GM12878 (cell line): ENCODE measurements around the gene ELOF1. TPM values are rescaled to one million over a fixed set of nuclear protein-coding genes. Genes with fewer than 3 reads are reported as not detected.

Experiments used
- CEBPZ ChIP-seq: fragments of 150-350 bp; IDR thresholded peaks from 2 replicates; pipeline ENCODE4 v1.6.1; 2016; ENCODE audit warnings: low read depth, low read length
- E4F1 ChIP-seq: fragments of 450-650 bp; IDR thresholded peaks from 2 replicates; pipeline ENCODE4 v1.6.1; 2018; ENCODE audit warnings: borderline replicate concordance, mild to moderate bottlenecking; ENCODE audit not compliant: partially characterized antibody
- FOXK2 ChIP-seq: fragments of 450-650 bp; IDR thresholded peaks from 2 replicates; pipeline ENCODE4 v1.6.1; 2017; ENCODE audit warnings: mild to moderate bottlenecking, moderate library complexity
- GABPA ChIP-seq: IDR thresholded peaks from 2 replicates; pipeline ENCODE4 v1.6.1; 2014; ENCODE audit warnings: antibody characterized with exemption, low read depth, mild to moderate bottlenecking, inconsistent platforms
- IKZF2 ChIP-seq, 2 experiments: fragments of 450-650 bp; IDR thresholded peaks; 2 replicates each; pipeline ENCODE4 v1.6.1; 2017; ENCODE audit warnings: mild to moderate bottlenecking in 2 of 2, moderate library complexity in 2 of 2
- IRF4 ChIP-seq: IDR thresholded peaks from 2 replicates; pipeline ENCODE4 v1.6.1; 2011; ENCODE audit warnings: low read depth, low read length
- KDM1A ChIP-seq: fragments of 200-600 bp; sonication (generic); IDR thresholded peaks from 2 replicates; pipeline ENCODE4 v1.6.1; 2016; ENCODE audit warnings: borderline replicate concordance
- KLF5 ChIP-seq: fragments of 450-650 bp; IDR thresholded peaks from 2 replicates; pipeline ENCODE4 v1.6.1; 2014; ENCODE audit warnings: mild to moderate bottlenecking; ENCODE audit not compliant: partially characterized antibody
- MEF2B ChIP-seq: fragments of 450-650 bp; IDR thresholded peaks from 2 replicates; pipeline ENCODE4 v1.6.1; 2018; ENCODE audit warnings: mild to moderate bottlenecking, moderate library complexity; ENCODE audit not compliant: partially characterized antibody, poor library complexity, severe bottlenecking
- MXI1 ChIP-seq: fragments of 150-350 bp; IDR thresholded peaks from 2 replicates; pipeline ENCODE4 v1.6.1; 2011; ENCODE audit warnings: low read depth, mild to moderate bottlenecking, inconsistent platforms, low read length, improper control_type of control experiment
- MYB ChIP-seq: fragments of 150-350 bp; IDR thresholded peaks from 2 replicates; pipeline ENCODE4 v1.6.1; 2014; ENCODE audit warnings: mild to moderate bottlenecking, low read depth, low read length, borderline replicate concordance
- NR2C2 ChIP-seq: IDR thresholded peaks from 2 replicates; pipeline ENCODE4 v1.6.1; 2011; ENCODE audit warnings: borderline replicate concordance, low read depth; ENCODE audit not compliant: control insufficient read depth, insufficient read length
- PAX5 ChIP-seq: IDR thresholded peaks from 2 replicates; pipeline ENCODE4 v1.6.1; 2011; ENCODE audit warnings: low read depth, low read length, borderline replicate concordance
- PBX3 ChIP-seq: IDR thresholded peaks from 2 replicates; pipeline ENCODE4 v1.6.1; 2011; ENCODE audit warnings: mild to moderate bottlenecking, low read depth, low read length, moderate library complexity; ENCODE audit not compliant: insufficient replicate concordance
- POLR2A ChIP-seq: IDR thresholded peaks from 2 replicates; pipeline ENCODE4 v1.6.1; 2011; ENCODE audit warnings: low read depth, mild to moderate bottlenecking, low read length
- RAD51 ChIP-seq: fragments of 450-650 bp; IDR thresholded peaks from 2 replicates; pipeline ENCODE4 v1.6.1; 2016; ENCODE audit warnings: moderate library complexity, mild to moderate bottlenecking, inconsistent platforms
- RELA ChIP-seq: fragments of 450-650 bp; IDR thresholded peaks from 2 replicates; pipeline ENCODE4 v1.8.0; 2014; ENCODE audit warnings: borderline replicate concordance; ENCODE audit not compliant: partially characterized antibody
- SUZ12 ChIP-seq: fragments of 200-600 bp; sonication (generic); IDR thresholded peaks from one replicate; pipeline ENCODE4 v1.6.1; 2018; ENCODE audit warnings: antibody characterized with exemption, mild to moderate bottlenecking; ENCODE audit not compliant: unreplicated experiment
- TCF3 ChIP-seq: IDR thresholded peaks from 2 replicates; pipeline ENCODE4 v1.6.1; 2012; ENCODE audit warnings: low read depth, mild to moderate bottlenecking, low read length, borderline replicate concordance; ENCODE audit not compliant: insufficient read depth
- ZNF274 ChIP-seq: IDR thresholded peaks from one replicate; pipeline ENCODE4 v1.8.0; 2011; ENCODE audit not compliant: insufficient read length, insufficient read depth
- polyA plus RNA-seq, 11 experiments: library from polyadenylated mRNA; depleted of rRNA in 4 of 11; unstranded in 6 of 11; stranded (reverse) in 5 of 11; fragments of >200 nt; fragmentation: Nextera tagmentation in 4 of 11; fragmentation: Illumina TruSeq in 1 of 11; extraction: Ambion mirVana in 4 of 11; extraction: Trizol in 1 of 11; gene quantifications; 1 replicate in 1 of 11; 2 replicates in 10 of 11; pipeline versions ENCODE4 v1.2.1 to v1.2.3, GENCODE V29; 2011 to 2016; ENCODE audit warnings: inconsistent platforms in 2 of 11, missing spikeins in 2 of 11, low read depth in 1 of 11
- total RNA-seq, 4 experiments: library from RNA; depleted of rRNA in 3 of 4; stranded (reverse); fragments of >200 nt in 3 of 4; fragmentation: Illumina TruSeq in 1 of 4; extraction: Trizol in 1 of 4; gene quantifications; 2 replicates each; pipeline versions ENCODE4 v1.2.1 to v1.2.3, GENCODE V29; 2013 to 2021
- TF ChIP-seq, protein P1 (sequence below): fragments of 450-650 bp; formaldehyde crosslinking; IDR thresholded peaks from 2 replicates; pipeline ENCODE4 v1.5.0; 2022; ENCODE audit warnings: mild to moderate bottlenecking, missing genetic modification characterization

The ELOF1 gene
- total and polyA plus RNA-seq, 10 of the 15 experiments (the other 5 are each of a cell fraction or from before 2014, with no cell fraction given) = 11.7 to 124 (median 92.9) TPM

DNA sequence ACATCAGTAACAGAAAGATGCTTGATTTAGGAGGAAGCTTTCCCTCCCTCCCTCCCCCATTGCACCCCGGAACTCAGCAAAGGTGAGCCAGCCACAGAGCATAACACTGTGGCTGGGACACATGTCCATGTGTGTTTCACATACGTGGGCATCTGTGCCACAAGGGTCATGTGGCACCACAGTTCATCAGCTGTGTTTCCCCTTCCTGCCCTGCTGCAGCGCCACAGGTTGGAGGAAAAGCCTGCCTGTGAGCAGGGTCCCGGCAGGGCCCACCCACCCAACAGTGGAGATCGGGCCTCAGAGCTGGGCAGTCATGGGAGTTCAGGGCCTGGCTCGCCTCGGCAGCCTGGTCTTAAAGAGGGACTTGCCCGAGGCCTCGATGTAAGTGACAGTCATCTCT is 15.7 kb upstream of the ELOF1 start (continued):
- TF ChIP-seq TCF3 = no peak
- no peak for TF ChIP-seq FOXK2
- no peak for TF ChIP-seq MXI1
- TF ChIP-seq PBX3 = no peak
- peak; percentile 65; the same call in 1 of the 2 replicates for TF ChIP-seq RAD51
- TF ChIP-seq SUZ12 = no peak
- TF ChIP-seq NR2C2 = no peak
- TF ChIP-seq KLF5 = no peak
- no peak for TF ChIP-seq E4F1
- 0 out of 2 replicates have a peak, but pooled peaks have one; percentile 14 for TF ChIP-seq IRF4
- TF ChIP-seq, protein P1, sequence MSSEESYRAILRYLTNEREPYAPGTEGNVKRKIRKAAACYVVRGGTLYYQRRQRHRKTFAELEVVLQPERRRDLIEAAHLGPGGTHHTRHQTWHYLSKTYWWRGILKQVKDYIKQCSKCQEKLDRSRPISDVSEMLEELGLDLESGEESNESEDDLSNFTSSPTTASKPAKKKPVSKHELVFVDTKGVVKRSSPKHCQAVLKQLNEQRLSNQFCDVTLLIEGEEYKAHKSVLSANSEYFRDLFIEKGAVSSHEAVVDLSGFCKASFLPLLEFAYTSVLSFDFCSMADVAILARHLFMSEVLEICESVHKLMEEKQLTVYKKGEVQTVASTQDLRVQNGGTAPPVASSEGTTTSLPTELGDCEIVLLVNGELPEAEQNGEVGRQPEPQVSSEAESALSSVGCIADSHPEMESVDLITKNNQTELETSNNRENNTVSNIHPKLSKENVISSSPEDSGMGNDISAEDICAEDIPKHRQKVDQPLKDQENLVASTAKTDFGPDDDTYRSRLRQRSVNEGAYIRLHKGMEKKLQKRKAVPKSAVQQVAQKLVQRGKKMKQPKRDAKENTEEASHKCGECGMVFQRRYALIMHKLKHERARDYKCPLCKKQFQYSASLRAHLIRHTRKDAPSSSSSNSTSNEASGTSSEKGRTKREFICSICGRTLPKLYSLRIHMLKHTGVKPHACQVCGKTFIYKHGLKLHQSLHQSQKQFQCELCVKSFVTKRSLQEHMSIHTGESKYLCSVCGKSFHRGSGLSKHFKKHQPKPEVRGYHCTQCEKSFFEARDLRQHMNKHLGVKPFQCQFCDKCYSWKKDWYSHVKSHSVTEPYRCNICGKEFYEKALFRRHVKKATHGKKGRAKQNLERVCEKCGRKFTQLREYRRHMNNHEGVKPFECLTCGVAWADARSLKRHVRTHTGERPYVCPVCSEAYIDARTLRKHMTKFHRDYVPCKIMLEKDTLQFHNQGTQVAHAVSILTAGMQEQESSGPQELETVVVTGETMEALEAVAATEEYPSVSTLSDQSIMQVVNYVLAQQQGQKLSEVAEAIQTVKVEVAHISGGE (CRISPR knock-in tag) = no peak
- no peak for TF ChIP-seq CEBPZ
- TF ChIP-seq MEF2B = peak; percentile 36
- TF ChIP-seq KDM1A = no peak
- TF ChIP-seq RELA = no peak
- no peak for TF ChIP-seq ZNF274
- TF ChIP-seq POLR2A = no peak
- no peak for TF ChIP-seq GABPA
- peak; percentile 73; the same call in 1 of the 2 replicates for TF ChIP-seq PAX5
- TF ChIP-seq IKZF2 (IDR thresholded peaks at IDR 0.05) = peak in 1 of 2 experiments; percentile 23; a peak in 2 of 4 replicates
- no peak for TF ChIP-seq MYB
